Measurements from ENCODE around the gene HS3ST4.

DNA sequence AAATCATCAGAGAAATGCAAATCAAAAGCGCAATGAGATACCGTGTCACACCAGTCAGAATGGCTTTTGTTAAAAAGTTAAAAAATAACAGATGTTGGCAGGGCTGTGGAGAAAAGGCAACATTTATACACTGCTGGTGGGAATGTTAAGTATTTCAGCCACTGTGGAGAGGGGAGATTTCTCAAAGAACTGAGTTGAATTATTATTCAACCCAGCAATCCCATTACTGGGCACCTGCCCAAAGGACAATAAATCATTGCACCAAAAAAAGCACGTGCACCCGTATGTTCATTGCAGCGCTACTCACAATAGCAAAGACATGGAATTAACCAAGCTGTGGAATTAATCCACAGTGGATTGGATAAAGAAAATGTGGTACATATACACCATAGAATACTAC lies 204.7 kb downstream of the HS3ST4 start:
- TF ChIP-seq, protein P1, sequence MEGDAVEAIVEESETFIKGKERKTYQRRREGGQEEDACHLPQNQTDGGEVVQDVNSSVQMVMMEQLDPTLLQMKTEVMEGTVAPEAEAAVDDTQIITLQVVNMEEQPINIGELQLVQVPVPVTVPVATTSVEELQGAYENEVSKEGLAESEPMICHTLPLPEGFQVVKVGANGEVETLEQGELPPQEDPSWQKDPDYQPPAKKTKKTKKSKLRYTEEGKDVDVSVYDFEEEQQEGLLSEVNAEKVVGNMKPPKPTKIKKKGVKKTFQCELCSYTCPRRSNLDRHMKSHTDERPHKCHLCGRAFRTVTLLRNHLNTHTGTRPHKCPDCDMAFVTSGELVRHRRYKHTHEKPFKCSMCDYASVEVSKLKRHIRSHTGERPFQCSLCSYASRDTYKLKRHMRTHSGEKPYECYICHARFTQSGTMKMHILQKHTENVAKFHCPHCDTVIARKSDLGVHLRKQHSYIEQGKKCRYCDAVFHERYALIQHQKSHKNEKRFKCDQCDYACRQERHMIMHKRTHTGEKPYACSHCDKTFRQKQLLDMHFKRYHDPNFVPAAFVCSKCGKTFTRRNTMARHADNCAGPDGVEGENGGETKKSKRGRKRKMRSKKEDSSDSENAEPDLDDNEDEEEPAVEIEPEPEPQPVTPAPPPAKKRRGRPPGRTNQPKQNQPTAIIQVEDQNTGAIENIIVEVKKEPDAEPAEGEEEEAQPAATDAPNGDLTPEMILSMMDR (IDR thresholded peaks at IDR 0.05): no peak
- no peak for TF ChIP-seq POLR2A (IDR thresholded peaks at IDR 0.05)

Measured in esophagus squamous epithelium (tissue), 4 donors.